Inflammatory macrophage (primary cell): Measurements from ENCODE around the gene UNC5CL.

Experiments used
- DNase-seq, 2 donors: peaks; one replicate each; pipeline ENCODE4 v3.0.0-alpha.2; 2020 to 2022
- total RNA-seq, 18 experiments: gene quantifications; one replicate each; lab custom pipeline; 2026; ENCODE audit warnings: mixed read lengths in 6 of 18, inconsistent platforms in 2 of 18; lab: John Stamatoyannopoulos, UW

The UNC5CL gene
- 0 to 0.72 (median 0.27) reads per million in 18 experiments for total RNA-seq

- DNase-seq = peak; percentile 25 to 32
These were observed at the start of gene UNC5CL for GRCh38 chr6:41039060-41039998. UNC5CL (minus strand) TSS chr6:41039221; CDS start chr6:41035074, 4,147 bp downstream.

GRCh38 chr6:41088451-41088850 is 49.4 kb upstream of the UNC5CL start:
- no peak for DNase-seq

GRCh38 chr6:41085182-41085581 is 46.2 kb upstream of the UNC5CL start:
- DNase-seq = no peak

- no peak for DNase-seq
These were observed 44.1 kb upstream of the UNC5CL start for GRCh38 chr6:41083072-41083471.

GRCh38 chr6:41080621-41081020 is 41.6 kb upstream of the UNC5CL start:
- DNase-seq = no peak

- DNase-seq = no peak
These were observed 40.1 kb upstream of the UNC5CL start for GRCh38 chr6:41079080-41079479.

GRCh38 chr6:41078101-41078500 is 39.1 kb upstream of the UNC5CL start:
- no peak for DNase-seq

GRCh38 chr6:41077536-41077935 is 38.5 kb upstream of the UNC5CL start:
- no peak for DNase-seq

- DNase-seq = peak in 1 of 2 donors; percentile 7
These were observed 36.9 kb upstream of the UNC5CL start for GRCh38 chr6:41075651-41076626.

- DNase-seq = no peak
These were observed 35.8 kb upstream of the UNC5CL start for GRCh38 chr6:41074692-41075436.

GRCh38 chr6:41073968-41074691 is 35.1 kb upstream of the UNC5CL start:
- DNase-seq = no peak

GRCh38 chr6:41073203-41073967 is 34.4 kb upstream of the UNC5CL start:
- peak; percentile 65 to 69 for DNase-seq

GRCh38 chr6:41072836-41073202 is 33.8 kb upstream of the UNC5CL start, which contains the start of gene NFYA:
NFYA (plus strand) TSS chr6:41072974; CDS start chr6:41079090, 6,116 bp downstream.
- DNase-seq = no peak

- peak; percentile 100 for DNase-seq
These were observed 33.2 kb upstream of the UNC5CL start, which contains the start of gene OARD1 for GRCh38 chr6:41071923-41072835. OARD1 (minus strand) TSS chr6:41072356; CDS start chr6:41071634, 722 bp downstream.

GRCh38 chr6:41071501-41071922 is 32.5 kb upstream of the UNC5CL start:
- peak in 1 of 2 donors; percentile 91 for DNase-seq

- peak; percentile 63 to 83 for DNase-seq
These were observed 27.9 kb upstream of the UNC5CL start for GRCh38 chr6:41066867-41067304.

GRCh38 chr6:41065550-41066026 is 26.6 kb upstream of the UNC5CL start:
- DNase-seq = no peak

GRCh38 chr6:41064841-41065240 is 25.8 kb upstream of the UNC5CL start:
- DNase-seq = no peak

- DNase-seq = no peak
These were observed 24.9 kb upstream of the UNC5CL start for GRCh38 chr6:41063884-41064285.
